MV-4-11 (cell line): ENCODE data around the gene BHLHE40.

Experiments used
- DNase-seq: peaks from one replicate; lab custom pipeline; 2025; lab: John Stamatoyannopoulos, UW

Gene BHLHE40

DNA sequence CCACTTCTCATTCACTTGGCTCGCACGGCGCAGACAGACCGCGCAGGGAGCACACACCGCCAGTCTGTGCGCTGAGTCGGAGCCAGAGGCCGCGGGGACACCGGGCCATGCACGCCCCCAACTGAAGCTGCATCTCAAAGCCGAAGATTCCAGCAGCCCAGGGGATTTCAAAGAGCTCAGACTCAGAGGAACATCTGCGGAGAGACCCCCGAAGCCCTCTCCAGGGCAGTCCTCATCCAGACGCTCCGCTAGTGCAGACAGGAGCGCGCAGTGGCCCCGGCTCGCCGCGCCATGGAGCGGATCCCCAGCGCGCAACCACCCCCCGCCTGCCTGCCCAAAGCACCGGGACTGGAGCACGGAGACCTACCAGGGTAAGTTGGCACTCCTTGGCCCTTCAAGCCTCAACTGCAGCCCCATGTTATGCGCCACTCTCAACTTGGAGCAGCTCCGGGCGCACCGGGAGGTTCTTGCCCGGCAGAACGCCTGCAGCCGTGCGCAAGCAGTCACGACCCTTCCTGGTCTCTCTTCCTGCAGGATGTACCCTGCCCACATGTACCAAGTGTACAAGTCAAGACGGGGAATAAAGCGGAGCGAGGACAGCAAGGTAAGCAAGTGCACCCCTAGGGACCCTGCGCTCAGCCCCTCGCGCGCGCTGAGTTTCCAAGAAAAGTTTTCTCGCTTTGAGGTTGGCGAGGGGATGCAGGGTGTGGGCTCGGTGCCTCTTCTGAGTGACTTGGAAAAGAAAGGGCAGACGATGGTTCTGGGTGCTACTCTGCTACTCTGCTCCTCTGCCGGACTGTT is at the start of gene BHLHE40:
Gene BHLHE40 (plus strand): TSS at position 10 of the 801 bp plus-strand sequence. CDS start 282 bp downstream, at position 292.
- peak; percentile 45 for DNase-seq

DNA sequence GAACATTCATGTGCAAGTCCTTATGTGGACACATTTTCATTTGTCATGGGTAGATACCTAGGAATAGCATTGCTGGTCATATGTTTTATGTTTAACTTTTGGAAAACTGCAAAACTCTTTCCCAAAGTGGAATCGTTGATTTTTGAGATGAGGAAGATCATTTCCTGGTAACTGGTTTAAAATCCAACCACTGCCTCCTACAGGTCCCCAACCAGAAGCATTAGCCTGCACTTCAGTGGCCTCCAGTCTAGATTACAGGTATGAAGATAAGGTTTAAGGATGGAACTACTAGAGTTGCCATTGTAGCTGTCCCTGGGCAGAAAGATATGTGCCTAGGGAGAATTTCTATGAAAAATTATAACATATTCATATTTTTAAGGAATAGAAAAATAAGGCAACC is 48.7 kb upstream of the BHLHE40 start:
- DNase-seq, result no peak

GRCh38 chr3:4934050-4934449 is 45.2 kb upstream of the BHLHE40 start:
- no peak for DNase-seq

DNA sequence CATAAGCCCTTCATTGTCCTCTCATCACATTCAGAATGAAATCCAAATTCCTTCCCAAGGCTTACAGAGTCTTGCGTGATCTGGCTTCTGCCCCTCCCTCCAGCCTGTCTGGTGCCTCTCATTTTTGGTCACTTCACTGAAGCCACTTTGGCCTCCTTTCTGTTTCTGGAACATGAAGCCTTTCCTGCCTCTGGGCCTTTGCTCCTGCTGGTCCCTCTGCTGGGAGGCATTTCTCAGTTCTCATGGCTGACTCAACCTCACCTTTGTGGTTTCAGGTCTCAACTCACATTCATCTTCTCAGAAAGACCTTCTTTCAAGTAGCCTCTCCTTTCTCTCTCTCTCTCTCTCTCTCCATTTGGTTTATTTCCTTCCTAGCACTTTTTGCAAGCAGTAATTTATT is 43.9 kb upstream of the BHLHE40 start:
- DNase-seq, result no peak

- DNase-seq, result no peak
Observed at GRCh38 chr3:4936982-4937614, 42.1 kb upstream of the BHLHE40 start.

- peak; percentile 34 for DNase-seq
Observed at GRCh38 chr3:4938281-4938982, 40.8 kb upstream of the BHLHE40 start.

GRCh38 chr3:4939276-4939675 is 40.0 kb upstream of the BHLHE40 start:
- no peak for DNase-seq

DNA sequence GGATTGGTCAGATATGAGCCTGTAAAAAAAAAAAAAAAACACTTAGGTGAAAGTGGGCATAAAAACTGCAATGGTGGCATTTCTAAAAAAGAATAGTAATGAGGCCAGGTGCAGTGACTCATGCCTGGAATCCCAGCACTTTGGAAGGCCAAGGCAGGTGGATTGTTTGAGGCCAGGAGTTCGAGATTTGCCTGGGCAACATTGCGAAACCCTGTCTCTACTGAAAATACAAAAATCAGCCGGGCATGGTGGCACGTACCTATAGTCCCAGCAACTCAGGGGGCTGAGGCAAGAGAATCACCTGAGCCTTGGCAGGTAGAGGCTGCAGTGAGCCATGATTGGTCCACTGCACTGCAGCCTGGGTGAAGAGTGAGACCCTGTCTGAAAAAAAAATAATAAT is 38.3 kb upstream of the BHLHE40 start:
- DNase-seq, result no peak

GRCh38 chr3:4943549-4943948 is 35.7 kb upstream of the BHLHE40 start:
- no peak for DNase-seq

GRCh38 chr3:4945324-4945723 is 33.9 kb upstream of the BHLHE40 start:
- peak; percentile 52 for DNase-seq

DNA sequence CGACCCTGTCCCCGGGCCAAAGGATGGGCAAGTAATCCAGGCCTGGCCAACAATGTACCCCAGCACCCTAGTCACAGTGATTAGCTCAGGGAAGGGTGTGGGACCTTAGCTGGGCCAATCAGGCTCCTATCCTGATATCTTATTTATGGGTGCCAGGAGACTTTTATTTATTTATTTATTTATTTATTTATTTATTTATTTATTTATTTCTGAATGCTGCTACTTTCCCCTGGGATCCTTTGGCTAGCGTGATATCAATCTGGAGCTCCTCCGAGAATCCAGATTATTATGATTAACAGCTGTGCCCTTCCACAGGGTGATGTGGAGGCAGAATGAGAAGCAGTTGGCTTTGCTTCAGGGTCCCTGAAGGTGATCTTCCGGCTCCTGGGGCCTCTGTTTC is 32.2 kb upstream of the BHLHE40 start:
- no peak for DNase-seq

- no peak for DNase-seq
Observed at GRCh38 chr3:4948395-4948794, 30.8 kb upstream of the BHLHE40 start.

GRCh38 chr3:4949004-4949403 is 30.2 kb upstream of the BHLHE40 start:
- no peak for DNase-seq

DNA sequence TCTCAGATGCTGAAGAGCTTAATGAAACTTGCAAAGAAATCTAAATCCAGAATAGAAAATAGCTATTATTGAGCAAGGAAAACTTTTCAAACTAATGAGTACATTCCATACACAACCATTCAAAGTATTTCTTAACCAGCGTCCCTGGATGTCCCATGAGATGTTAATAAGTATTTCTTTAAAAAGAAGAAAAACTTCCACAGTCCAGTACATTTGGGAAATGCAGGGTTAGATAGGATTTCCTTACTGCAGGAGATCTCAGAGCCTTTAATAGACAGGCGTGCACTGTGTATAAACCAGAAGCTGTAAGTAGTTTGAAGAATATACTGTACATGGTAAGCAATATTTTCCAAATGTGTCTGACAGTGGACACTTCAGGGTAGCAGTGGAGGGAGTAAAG is 29.6 kb upstream of the BHLHE40 start:
- DNase-seq, result no peak

DNA sequence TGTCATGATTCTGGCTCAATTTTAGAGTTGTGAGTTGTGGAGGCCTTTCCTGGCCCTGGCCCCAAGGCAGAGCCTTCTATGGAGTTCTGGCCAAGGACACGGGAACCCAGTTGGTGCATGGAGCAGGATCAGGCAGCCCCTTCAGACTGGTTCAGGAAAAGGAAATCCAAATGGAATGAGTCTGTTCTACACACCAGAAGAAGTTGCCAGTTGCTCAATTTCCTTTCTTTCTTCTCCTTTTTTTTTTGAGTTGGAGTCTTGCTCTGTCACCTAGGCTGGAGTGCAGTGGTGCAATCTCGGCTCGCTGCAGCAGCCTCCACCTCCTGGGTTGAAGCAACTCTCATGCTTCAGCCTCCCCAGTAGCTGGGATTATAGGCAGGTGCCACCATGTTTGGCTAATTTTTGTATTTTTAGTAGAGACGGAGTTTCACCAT is 28.9 kb upstream of the BHLHE40 start:
- DNase-seq, result peak; percentile 62

GRCh38 chr3:4950948-4951347 is 28.3 kb upstream of the BHLHE40 start:
- no peak for DNase-seq

DNA sequence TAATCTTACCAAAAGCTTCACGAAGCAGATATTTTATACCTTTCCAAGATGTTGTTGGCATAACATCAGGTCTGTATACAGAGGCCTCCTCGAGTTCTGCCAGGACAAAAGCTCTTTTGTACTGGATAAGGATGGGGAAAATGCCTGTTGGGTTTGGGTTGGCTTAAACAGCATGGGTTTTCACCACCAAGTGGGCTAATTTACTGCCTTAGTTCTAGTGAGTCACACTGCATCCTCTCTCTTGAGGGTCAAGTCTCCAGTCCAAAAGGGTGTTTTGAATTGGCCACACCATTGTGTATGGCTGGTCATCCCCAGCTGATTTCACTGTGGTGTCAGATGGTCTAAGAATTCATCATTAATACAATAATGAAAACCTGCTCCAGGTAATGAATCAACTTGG is 26.1 kb upstream of the BHLHE40 start:
- DNase-seq, result no peak

DNA sequence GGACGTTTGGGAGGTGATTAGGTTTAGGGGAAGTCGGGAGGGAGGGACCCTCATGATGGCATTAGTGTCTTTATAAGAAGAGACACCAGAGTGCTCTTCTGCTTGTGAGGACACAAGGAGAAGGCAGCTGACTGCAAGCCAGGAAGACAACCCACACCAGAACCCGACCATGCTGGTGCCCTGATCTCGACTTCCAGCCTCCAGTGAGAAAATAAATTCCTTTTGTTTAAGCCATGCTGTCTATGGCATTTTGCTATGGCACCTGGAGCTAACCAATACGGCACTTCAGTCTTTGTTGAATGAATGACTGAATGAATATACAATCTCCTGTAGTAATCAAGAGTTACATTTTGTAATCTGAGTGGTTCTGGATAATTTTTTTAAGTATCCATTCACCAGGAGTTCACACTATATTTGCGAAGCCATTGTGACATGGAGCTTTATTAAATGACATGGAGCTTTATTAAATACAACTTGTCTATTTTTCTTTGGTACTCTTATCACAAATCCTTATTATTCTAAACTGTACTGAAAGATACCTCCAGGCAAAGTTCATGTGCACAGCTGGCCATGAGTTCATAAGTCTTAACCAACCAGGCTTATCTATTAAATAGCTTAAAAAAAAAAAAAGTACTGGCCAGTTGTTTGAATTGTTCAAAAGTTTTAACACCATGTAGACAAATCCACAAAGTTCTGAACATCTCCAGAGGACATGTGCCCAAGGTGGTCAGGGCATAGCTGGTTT is 24.8 kb upstream of the BHLHE40 start:
- no peak for DNase-seq

DNA sequence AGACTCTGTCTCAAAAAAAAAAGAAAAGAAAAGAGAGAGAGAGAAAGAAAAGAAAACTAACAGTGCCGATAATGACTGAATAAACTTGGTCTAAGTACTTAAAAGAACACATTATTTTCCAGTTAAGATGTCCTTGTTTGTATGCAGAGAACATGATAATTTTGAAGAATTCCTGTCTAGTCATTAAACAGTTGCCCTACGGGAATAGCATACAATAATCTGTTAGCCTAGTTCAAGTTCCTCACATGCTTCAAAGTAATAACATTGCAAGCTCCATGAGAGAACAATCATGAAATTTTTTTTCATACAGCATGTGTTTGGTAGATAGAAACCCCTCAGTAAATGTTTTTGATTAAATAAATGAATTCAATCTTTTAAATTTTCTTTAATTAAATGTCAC is 23.1 kb upstream of the BHLHE40 start:
- DNase-seq, result no peak

DNA sequence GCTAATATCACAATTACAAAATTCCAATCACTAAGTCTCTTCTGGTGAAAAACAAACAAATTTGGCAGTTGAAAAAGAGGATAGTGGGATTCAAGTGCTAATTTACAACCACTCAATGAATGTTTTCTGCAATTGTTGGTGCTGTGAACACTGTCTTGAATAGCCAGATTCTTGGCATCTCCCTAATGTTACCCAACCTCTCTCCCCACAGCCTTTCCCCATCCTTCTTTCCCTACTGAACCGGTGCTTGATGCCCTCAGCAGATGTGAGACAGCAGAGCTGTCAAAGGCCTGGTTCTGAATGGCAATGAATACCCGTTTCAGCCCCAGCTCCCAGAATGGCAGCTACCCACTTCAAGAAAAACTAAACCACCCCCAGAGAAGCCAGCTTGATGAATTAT is 22.5 kb upstream of the BHLHE40 start:
- DNase-seq, result no peak

DNA sequence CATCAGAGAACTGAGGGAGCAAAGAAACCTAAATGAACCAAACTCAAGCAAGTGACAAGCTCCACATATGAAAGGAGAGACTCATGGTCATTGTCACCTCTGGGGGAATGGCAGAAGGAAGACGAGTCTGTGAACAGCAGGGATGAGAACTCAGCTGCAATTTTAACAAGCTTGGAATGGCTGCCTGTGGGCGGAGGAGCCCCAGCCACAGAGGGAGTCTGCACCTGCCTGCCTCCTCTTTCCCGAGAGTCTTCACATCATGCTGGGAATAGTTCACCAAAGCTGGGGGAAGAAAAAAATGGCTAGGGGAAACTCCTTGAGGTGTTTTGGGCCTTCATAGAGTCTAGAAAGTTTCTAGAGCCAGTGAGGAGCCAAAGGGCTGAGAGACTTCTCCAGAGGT is 21.3 kb upstream of the BHLHE40 start:
- no peak for DNase-seq

- no peak for DNase-seq
Observed at GRCh38 chr3:4959180-4959579, 20.1 kb upstream of the BHLHE40 start.
